Liver (tissue), 3 donors: Measurements from ENCODE around the gene ATF7.

Experiments
- CTCF ChIP-seq: fragments of 150-350 bp; IDR thresholded peaks from 2 replicates; pipeline ENCODE4 v1.5.1; 2017; ENCODE audit warnings: improper control_type of control experiment, low read depth, low read length; ENCODE audit not compliant: missing input control
- EGR1 ChIP-seq, 2 donors: IDR thresholded peaks; 2 replicates each; pipeline ENCODE4 v1.6.1; 2016 to 2018; ENCODE audit warnings: antibody characterized with exemption in 2 of 2, low read depth in 2 of 2
- HNF4A ChIP-seq, 2 donors: conservative IDR thresholded peaks; 2 replicates each; pipeline ENCODE4 v1.6.1; 2016; ENCODE audit warnings: antibody characterized with exemption in 2 of 2, mild to moderate bottlenecking in 2 of 2
- HNF4G ChIP-seq: IDR thresholded peaks from 2 replicates; pipeline ENCODE4 v1.6.1; 2016; ENCODE audit warnings: antibody characterized with exemption
- JUND ChIP-seq, 2 donors: IDR thresholded peaks; 2 replicates each; pipeline ENCODE4 v1.6.1; 2016; ENCODE audit warnings: antibody characterized with exemption in 2 of 2
- RAD21 ChIP-seq, 2 donors: IDR thresholded peaks; 2 replicates each; pipeline ENCODE4 v1.6.1; 2016; ENCODE audit warnings: antibody characterized with exemption in 2 of 2, mild to moderate bottlenecking in 2 of 2
- REST ChIP-seq: IDR thresholded peaks from 2 replicates; pipeline ENCODE4 v1.6.1; 2016; ENCODE audit warnings: antibody characterized with exemption, mild to moderate bottlenecking
- SP1 ChIP-seq: IDR thresholded peaks from 2 replicates; pipeline ENCODE4 v1.6.1; 2018; ENCODE audit warnings: antibody characterized with exemption, mild to moderate bottlenecking
- TAF1 ChIP-seq: conservative IDR thresholded peaks from 2 replicates; pipeline ENCODE4 v1.6.1; 2016; ENCODE audit warnings: antibody characterized with exemption, mild to moderate bottlenecking
- ZBTB33 ChIP-seq: IDR thresholded peaks from 2 replicates; pipeline ENCODE4 v1.6.1; 2016; ENCODE audit warnings: antibody characterized with exemption
- donor health status: healthy.
- donor health status: healthy.

- TF ChIP-seq CTCF = no peak
- no peak for TF ChIP-seq HNF4A (conservative IDR thresholded peaks at IDR 0.05)
- TF ChIP-seq HNF4G = no peak
- TF ChIP-seq RAD21 (IDR thresholded peaks at IDR 0.05) = no peak
- no peak for TF ChIP-seq EGR1 (IDR thresholded peaks at IDR 0.05; ENCODE audit: low read depth in 2 of 2)
- no peak for TF ChIP-seq ZBTB33
- no peak for TF ChIP-seq SP1
- TF ChIP-seq JUND (IDR thresholded peaks at IDR 0.05) = no peak
- no peak for TF ChIP-seq REST
- TF ChIP-seq TAF1 = no peak
Observed at GRCh38 chr12:53465679-53466078, 160.5 kb downstream of the ATF7 start.
